Measurements from ENCODE around the gene FGFBP2. TPM values are rescaled to one million over a fixed set of nuclear protein-coding genes. Genes with fewer than 3 reads are reported as not detected.

The FGFBP2 gene
- total and polyA plus RNA-seq, 10 of the 15 experiments (the other 5 are each of a cell fraction or from before 2014, with no cell fraction given), result 0.23 TPM; not detected in 9

DNA sequence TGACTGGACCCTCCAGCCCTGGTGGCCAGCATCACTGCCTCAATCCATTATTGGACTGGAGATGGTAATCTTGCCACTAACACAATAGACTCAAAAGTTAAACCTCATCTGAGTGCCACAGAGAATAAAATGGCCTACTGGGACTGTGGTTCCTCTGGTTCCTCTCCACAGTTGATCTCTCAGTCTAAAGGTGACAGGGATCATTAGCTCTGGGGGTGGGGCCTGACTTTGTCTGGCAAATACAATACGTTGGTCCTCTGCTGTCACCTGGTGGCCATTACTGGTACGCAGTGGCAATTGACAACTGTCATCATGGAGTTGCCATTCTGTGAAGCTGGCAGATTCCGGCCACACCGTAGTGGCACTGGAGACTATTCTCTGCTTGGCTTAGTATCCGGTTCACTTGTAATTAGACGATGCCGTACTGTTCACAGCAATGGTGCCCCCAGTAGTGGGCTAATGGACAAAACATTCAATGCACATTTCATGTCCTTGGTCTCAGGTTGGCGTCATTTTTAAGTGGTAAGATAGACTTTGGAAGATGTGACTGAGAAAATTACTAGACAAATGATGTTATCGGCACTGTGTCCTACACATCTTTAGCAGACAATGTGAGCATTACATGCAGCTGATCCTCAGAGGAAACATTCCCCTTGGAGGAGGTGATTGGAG, 6.7 kb downstream of the FGFBP2 start (continued):
- TF ChIP-seq, protein P1, sequence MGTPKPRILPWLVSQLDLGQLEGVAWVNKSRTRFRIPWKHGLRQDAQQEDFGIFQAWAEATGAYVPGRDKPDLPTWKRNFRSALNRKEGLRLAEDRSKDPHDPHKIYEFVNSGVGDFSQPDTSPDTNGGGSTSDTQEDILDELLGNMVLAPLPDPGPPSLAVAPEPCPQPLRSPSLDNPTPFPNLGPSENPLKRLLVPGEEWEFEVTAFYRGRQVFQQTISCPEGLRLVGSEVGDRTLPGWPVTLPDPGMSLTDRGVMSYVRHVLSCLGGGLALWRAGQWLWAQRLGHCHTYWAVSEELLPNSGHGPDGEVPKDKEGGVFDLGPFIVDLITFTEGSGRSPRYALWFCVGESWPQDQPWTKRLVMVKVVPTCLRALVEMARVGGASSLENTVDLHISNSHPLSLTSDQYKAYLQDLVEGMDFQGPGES (IDR thresholded peaks at IDR 0.05), result peak; percentile 17; the same call in 1 of the 2 replicates
- TF ChIP-seq IRF4 (IDR thresholded peaks at IDR 0.05; ENCODE audit: low read depth, low read length) (0 out of 2 replicates have a peak, but pooled peaks have one; percentile 53), IKZF1 (conservative IDR thresholded peaks at IDR 0.05) (peak; percentile 33; the same call in 1 of the 2 replicates), MEF2B (IDR thresholded peaks at IDR 0.05; ENCODE audit: partially characterized antibody, poor library complexity, severe bottlenecking) (peak; percentile 56), SIX5 (IDR thresholded peaks at IDR 0.05; ENCODE audit: low read depth, low read length, severe bottlenecking) (no peak), TAF1 (IDR thresholded peaks at IDR 0.05; ENCODE audit: borderline replicate concordance, low read depth, low read length) (no peak), BRCA1 (IDR thresholded peaks at IDR 0.05; ENCODE audit: low read depth, low read length) (no peak), CBX5 (IDR thresholded peaks at IDR 0.05; ENCODE audit: low read depth) (no peak), RUNX3 (IDR thresholded peaks at IDR 0.05; ENCODE audit: low read length) (peak; percentile 24; the same call in 1 of the 2 replicates), PAX5 (IDR thresholded peaks at IDR 0.05; ENCODE audit: borderline replicate concordance, low read depth, low read length) (no peak), NFYA (IDR thresholded peaks at IDR 0.05; ENCODE audit: borderline replicate concordance, low read depth, low read length) (no peak), CHD4 (IDR thresholded peaks at IDR 0.05) (no peak)
- TF ChIP-seq, protein P2, sequence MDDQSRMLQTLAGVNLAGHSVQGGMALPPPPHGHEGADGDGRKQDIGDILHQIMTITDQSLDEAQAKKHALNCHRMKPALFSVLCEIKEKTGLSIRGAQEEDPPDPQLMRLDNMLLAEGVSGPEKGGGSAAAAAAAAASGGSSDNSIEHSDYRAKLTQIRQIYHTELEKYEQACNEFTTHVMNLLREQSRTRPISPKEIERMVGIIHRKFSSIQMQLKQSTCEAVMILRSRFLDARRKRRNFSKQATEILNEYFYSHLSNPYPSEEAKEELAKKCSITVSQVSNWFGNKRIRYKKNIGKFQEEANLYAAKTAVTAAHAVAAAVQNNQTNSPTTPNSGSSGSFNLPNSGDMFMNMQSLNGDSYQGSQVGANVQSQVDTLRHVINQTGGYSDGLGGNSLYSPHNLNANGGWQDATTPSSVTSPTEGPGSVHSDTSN (IDR thresholded peaks at IDR 0.05; ENCODE audit: insufficient replicate concordance, low read depth, low read length), result peak; percentile 47
- TF ChIP-seq, protein P3, sequence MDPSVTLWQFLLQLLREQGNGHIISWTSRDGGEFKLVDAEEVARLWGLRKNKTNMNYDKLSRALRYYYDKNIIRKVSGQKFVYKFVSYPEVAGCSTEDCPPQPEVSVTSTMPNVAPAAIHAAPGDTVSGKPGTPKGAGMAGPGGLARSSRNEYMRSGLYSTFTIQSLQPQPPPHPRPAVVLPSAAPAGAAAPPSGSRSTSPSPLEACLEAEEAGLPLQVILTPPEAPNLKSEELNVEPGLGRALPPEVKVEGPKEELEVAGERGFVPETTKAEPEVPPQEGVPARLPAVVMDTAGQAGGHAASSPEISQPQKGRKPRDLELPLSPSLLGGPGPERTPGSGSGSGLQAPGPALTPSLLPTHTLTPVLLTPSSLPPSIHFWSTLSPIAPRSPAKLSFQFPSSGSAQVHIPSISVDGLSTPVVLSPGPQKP (IDR thresholded peaks at IDR 0.05; ENCODE audit: low read depth, low read length), result no peak
- TF ChIP-seq, protein P4, sequence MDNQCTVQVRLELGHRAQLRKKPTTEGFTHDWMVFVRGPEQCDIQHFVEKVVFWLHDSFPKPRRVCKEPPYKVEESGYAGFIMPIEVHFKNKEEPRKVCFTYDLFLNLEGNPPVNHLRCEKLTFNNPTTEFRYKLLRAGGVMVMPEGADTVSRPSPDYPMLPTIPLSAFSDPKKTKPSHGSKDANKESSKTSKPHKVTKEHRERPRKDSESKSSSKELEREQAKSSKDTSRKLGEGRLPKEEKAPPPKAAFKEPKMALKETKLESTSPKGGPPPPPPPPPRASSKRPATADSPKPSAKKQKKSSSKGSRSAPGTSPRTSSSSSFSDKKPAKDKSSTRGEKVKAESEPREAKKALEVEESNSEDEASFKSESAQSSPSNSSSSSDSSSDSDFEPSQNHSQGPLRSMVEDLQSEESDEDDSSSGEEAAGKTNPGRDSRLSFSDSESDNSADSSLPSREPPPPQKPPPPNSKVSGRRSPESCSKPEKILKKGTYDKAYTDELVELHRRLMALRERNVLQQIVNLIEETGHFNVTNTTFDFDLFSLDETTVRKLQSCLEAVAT (IDR thresholded peaks at IDR 0.05), result peak; percentile 26; the same call in 1 of the 2 replicates

Data from GM12878 (cell line).